ENCODE measurements around the gene NINL.

The NINL gene

GRCh38 chr20:25464501-25465242 lies 120.7 kb downstream of the NINL start:
- no peak for DNase-seq (ENCODE audit: low spot score)

GRCh38 chr20:25461786-25462545 lies 123.4 kb downstream of the NINL start:
- DNase-seq (ENCODE audit: low spot score) = no peak

- no peak for DNase-seq (ENCODE audit: low spot score)
These were observed 124.1 kb downstream of the NINL start for GRCh38 chr20:25461281-25461650.

DNA sequence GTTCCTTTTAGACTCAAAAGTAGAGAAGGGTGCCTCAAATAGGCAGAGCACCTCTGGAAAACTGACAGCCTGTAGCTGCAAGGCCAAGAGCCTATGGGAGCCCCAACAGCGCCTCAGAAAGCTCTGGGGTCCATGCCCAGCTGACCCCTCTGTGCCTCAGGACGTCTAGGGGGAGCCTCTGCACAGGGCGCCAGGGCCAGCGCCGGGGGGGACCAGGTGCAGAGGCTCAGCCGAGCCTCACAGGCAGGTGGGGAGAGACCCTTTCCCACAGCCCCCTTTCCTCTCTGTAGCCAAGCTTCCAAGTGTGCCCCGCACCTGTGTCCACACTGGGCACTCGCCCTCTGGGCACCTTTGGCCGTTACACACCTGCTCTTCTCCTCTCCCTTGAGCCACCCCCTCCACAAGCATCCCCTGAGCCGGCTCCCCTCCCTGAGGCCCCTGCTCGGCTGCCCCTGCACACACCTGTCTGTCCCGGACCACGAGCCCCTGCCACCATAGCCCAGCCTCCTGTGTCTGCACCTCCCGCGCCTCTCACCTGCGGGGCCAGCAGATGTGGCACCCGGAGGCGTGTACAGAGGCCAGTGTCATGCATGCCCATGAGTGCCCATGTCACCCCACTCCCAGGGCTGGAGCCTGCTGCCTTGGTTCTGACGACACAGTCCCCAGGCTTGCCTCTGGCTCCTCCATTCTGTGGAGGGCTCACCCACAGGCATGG lies 124.6 kb downstream of the NINL start:
- no peak for DNase-seq (ENCODE audit: low spot score)

DNA sequence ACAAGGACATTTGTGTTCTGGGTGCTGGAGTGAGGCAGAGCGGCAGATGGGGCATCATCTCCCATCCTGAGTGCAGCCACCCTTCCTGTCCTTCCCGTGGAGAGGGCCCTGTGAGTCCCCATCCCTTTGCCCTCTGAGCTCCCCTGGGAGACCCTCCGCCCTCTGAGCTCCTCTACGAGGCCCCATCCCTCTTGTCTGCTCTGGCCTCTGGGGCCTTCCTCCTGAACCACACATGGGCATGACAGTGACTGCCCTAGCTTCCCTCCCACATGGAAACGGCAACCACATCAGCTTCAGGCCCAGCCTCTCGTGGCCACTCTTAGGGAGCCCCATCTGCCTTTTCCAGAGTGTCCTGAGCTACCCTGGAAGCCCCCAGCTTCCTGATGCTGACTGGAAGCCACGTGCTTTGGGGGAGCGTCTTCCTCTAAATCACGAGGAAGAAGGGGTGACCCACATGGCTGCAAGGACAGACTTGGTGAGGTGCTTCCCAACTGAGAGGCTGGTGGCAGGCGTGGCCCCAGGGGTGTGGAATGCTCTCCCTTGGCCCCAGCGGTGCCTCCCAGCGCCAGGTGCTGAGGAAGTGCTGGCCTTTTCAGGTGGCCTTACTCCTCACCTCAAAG lies 125.3 kb downstream of the NINL start:
- no peak for DNase-seq (ENCODE audit: low spot score)

GRCh38 chr20:25459111-25459830 lies 126.1 kb downstream of the NINL start:
- no peak for DNase-seq (ENCODE audit: low spot score)

DNA sequence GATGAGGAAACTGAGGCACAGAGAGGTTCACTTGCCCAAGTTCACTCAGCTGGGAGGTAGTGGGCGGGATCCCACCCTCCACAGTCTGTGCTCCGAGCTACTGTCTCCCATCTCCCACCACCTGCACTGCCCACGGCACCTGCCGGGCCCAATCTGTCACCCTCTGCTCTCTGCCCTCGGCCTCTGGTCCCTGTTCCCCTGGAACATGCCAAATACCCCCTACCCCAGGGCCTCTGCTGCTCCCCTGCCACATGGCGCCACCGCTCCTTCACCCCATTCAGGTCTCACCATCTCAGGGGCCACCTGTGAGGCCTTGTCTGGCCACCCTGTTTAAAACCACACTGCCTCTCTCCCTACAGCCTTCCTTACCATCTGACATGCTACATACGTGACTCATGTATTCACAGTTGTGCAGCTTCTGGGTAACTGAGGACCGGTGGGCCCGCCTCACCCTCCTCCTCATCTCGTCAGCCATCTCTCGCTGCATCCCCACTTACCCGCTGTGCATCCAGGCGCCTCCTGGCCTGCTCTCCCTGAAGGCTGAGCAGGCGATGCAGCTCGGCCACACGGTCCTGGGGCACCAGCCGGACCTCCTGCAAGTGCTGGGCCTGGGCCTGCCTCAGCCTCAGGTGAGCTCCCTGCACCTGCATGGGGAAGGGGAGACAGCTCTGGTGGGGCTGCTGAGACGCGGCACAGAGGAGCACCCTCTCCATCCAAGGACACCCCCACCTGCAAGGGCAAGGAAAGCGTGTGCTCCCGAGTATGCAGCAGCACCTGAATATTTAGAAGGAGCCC lies 127.2 kb downstream of the NINL start:
- DNase-seq (ENCODE audit: low spot score) = no peak

DNA sequence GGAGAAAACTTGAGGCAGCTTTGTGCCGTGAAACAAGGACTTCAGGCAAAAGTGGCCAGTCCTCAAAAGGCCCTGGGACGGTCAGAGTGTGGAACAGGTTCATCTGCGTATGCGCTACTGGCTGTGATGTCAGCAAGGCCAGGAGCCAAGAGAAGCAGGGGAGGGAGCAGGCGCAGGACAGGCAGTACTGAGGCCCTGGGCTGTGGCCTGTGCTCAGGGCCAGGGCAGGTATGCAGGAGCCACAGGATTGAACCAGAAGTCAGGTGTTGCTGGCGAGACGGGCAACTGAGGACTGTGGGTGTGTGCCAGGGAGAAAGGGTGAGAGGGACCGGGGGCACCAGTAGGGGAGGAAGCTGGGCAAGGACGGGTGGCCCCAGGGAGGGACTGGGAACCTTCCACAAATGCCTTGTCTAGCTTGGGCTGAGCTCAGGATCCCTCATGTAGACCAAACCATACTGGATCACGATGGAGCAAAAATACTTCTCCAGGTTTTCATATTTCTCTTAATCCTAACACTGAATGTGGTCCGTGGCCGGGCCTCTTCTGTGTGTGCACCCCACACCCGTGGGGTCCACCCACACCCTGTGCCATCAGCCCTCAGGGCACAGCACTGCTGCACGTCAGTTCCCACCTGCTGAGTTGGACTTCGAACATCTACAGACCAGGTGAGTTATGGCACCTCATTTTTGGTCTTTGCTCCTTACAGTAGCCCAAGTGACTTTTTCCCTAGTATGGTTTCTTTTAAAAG lies 131.0 kb downstream of the NINL start:
- no peak for DNase-seq (ENCODE audit: low spot score)

GRCh38 chr20:25453035-25453810 lies 132.1 kb downstream of the NINL start:
- peak; percentile 55 for DNase-seq (ENCODE audit: low spot score)

DNA sequence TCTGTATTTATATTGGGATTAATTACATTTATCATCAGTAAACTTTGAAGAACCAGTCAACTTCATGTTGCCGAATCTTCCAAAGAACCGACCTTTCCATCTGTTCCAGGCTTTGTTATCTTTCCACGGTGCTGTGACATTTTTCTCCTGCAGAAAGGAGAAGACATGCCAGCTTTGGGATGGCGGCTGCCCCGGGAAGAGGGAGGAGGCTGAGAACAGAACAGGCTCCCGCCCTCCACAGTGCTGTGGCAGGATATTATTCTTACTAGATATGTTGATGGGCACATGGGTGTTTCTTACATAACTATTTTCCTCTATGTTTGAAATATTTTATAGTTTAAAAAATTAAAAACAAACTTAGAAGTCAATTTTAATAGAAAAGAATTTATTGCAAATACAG lies 133.0 kb downstream of the NINL start:
- no peak for DNase-seq (ENCODE audit: low spot score)

GRCh38 chr20:25447671-25448070 lies 137.7 kb downstream of the NINL start:
- DNase-seq (ENCODE audit: low spot score) = no peak

GRCh38 chr20:25444556-25444955 lies 140.8 kb downstream of the NINL start:
- DNase-seq (ENCODE audit: low spot score) = no peak

- DNase-seq (ENCODE audit: low spot score) = no peak
These were observed 146.0 kb downstream of the NINL start for GRCh38 chr20:25439328-25439727.

DNA sequence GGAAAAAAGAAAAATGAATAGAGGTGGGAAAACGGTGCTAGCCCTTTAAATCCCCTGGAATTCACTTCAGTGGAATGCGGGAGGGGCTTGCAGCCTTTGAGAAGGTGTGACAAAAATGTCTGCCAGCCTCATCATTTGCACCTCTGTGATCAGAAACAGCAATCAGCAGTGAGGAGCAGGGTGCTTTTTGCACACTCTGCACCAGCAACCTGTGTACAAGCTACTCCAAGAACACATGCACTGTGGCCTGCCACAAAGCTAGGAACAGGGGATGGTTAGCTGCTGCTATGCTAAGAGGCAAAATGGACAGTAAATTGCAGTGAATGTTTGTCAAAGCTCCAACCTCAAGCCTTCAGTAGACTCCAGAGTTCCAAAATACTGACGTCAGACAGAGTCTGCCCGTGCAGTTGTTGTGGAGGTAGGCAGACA lies 148.2 kb downstream of the NINL start:
- DNase-seq (ENCODE audit: low spot score) = no peak

- DNase-seq (ENCODE audit: low spot score) = no peak
These were observed 160.8 kb downstream of the NINL start for GRCh38 chr20:25424536-25424935.

- DNase-seq (ENCODE audit: low spot score) = no peak
These were observed 163.3 kb downstream of the NINL start for GRCh38 chr20:25422032-25422431.

DNA sequence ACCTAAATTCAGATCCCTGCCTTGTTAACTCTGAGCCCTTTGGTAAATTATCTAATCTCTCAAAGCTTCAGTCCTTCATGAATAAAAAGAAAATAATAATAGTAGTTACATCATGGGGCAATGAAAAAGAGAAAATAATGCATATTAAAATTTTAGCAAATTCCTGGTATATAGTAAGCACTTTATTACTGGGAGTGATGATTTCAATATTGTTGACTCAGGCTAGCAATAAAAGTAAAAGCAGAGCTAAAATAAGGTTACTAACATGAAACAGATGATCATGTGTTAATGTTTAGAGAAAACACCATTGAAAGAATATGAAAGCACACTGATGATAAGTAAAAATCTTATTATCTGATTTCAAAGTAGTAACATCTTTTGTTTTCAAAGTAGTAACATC lies 164.2 kb downstream of the NINL start:
- no peak for DNase-seq (ENCODE audit: low spot score)

GRCh38 chr20:25418776-25419175 lies 166.6 kb downstream of the NINL start:
- DNase-seq (ENCODE audit: low spot score) = no peak

- no peak for DNase-seq (ENCODE audit: low spot score)
These were observed 176.4 kb downstream of the NINL start for GRCh38 chr20:25408890-25409289.

- no peak for DNase-seq (ENCODE audit: low spot score)
These were observed 177.2 kb downstream of the NINL start for GRCh38 chr20:25408170-25408547.

Measured in LoVo (cell line).